ENCODE data around the gene RABGAP1L. TPM values are rescaled to one million over a fixed set of nuclear protein-coding genes. Genes with fewer than 3 reads are reported as not detected.
"Not testable (repeated sequence)": the region's sequence is repeated elsewhere in the genome, so short reads cannot be mapped to it uniquely, and the experiment has no call there.

Gene RABGAP1L
- total RNA-seq, 1 experiment from 2014 or later = 20.2 TPM

- DNase-seq (ENCODE audit: low spot score) = no peak
Observed at GRCh38 chr1:174153085-174153824, 6.1 kb upstream of the RABGAP1L start.

- DNase-seq (ENCODE audit: low spot score) = no peak
Observed at GRCh38 chr1:174153825-174154107, 5.6 kb upstream of the RABGAP1L start.

GRCh38 chr1:174156437-174156836 is 2.9 kb upstream of the RABGAP1L start:
- no peak for DNase-seq (ENCODE audit: low spot score)

GRCh38 chr1:174157157-174157806 is 2.0 kb upstream of the RABGAP1L start:
- no peak for DNase-seq (ENCODE audit: low spot score)

GRCh38 chr1:174158767-174159251 is 511 bp upstream of the RABGAP1L start:
- DNase-seq (ENCODE audit: low spot score) = no peak

GRCh38 chr1:174160109-174160473 is 771 bp downstream of the RABGAP1L start:
- peak; percentile 34 for DNase-seq (ENCODE audit: low spot score)

GRCh38 chr1:174160603-174161002 is 1.3 kb downstream of the RABGAP1L start:
- DNase-seq (ENCODE audit: low spot score) = no peak

- no peak for DNase-seq (ENCODE audit: low spot score)
Observed at GRCh38 chr1:174161813-174162212, 2.5 kb downstream of the RABGAP1L start.

GRCh38 chr1:174164826-174165225 is 5.5 kb downstream of the RABGAP1L start:
- no peak for DNase-seq (ENCODE audit: low spot score)

GRCh38 chr1:174165471-174166137 is 6.3 kb downstream of the RABGAP1L start:
- no peak for DNase-seq (ENCODE audit: low spot score)

- DNase-seq (ENCODE audit: low spot score) = no peak
Observed at GRCh38 chr1:174166530-174167264, 7.4 kb downstream of the RABGAP1L start.

- no peak for DNase-seq (ENCODE audit: low spot score)
Observed at GRCh38 chr1:174167265-174167803, 8.0 kb downstream of the RABGAP1L start.

GRCh38 chr1:174169342-174169741 is 10.0 kb downstream of the RABGAP1L start:
- no peak for DNase-seq (ENCODE audit: low spot score)

- DNase-seq (ENCODE audit: low spot score) = no peak
Observed at GRCh38 chr1:174171073-174171472, 11.8 kb downstream of the RABGAP1L start.

GRCh38 chr1:174174461-174175329 is 15.4 kb downstream of the RABGAP1L start:
- no peak for DNase-seq (ENCODE audit: low spot score)

GRCh38 chr1:174178459-174178858 is 19.1 kb downstream of the RABGAP1L start:
- not testable (repeated sequence) for DNase-seq (ENCODE audit: low spot score)

- no peak for DNase-seq (ENCODE audit: low spot score)
Observed at GRCh38 chr1:174189428-174190062, 30.2 kb downstream of the RABGAP1L start.

GRCh38 chr1:174190691-174191199 is 31.4 kb downstream of the RABGAP1L start:
- DNase-seq (ENCODE audit: low spot score) = no peak

- DNase-seq (ENCODE audit: low spot score) = no peak
Observed at GRCh38 chr1:174191349-174191862, 32.1 kb downstream of the RABGAP1L start.

GRCh38 chr1:174194461-174194860 is 35.1 kb downstream of the RABGAP1L start:
- no peak for DNase-seq (ENCODE audit: low spot score)
